Stimulated activated CD4-positive, alpha-beta T cell treated with anti-CD3 and anti-CD28 coated beads, TNF-alpha, amount 100 ng/mL, for 24 hours (primary cell): ENCODE measurements around the gene STEAP1.
A peak's percentile ranks its signal among the peaks of the same experiment; 100 is the strongest.

Experiments
- DNase-seq, 3 experiments: peaks; one replicate each; pipeline ENCODE4 v3.0.0-alpha.2; 2020; ENCODE audit warnings: low read depth in 3 of 3

The STEAP1 gene

DNA sequence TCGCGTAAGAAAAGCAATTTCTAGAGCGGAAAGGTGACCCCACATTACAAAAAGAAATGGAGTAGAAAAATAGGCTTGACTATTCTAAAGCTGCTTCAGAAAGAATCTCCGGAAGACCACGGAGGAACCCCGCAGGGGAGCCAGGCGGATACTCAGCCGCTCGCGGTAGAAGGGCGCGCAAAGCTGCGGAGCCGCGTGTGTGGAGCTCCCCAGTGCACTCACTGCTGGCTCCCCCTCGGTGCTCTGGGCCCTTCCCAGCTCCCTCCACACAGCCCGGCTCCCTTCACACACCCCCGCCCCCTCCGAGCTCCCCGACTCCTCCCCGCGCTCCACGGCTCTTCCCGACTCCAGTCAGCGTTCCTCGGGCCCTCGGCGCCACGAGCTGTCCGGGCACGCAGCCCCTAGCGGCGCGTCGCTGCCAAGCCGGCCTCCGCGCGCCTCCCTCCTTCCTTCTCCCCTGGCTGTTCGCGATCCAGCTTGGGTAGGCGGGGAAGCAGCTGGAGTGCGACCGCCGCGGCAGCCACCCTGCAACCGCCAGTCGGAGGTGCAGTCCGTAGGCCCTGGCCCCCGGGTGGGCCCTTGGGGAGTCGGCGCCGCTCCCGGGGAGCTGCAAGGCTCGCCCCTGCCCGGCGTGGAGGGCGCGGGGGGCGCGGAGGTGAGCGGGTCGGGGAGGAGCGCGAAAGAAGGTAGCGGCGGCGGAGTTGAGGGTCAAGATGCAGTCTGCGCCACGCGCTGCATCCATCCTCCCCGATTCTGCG lies 57.3 kb downstream of the STEAP1 start, which contains the start of gene STEAP2:
Gene STEAP2 (plus strand): TSS at position 350 of the 758 bp plus-strand sequence. CDS start 13,343 bp downstream, outside the sequence.
- DNase-seq: peak in 2 of 3 experiments; percentile 7 to 35

DNA sequence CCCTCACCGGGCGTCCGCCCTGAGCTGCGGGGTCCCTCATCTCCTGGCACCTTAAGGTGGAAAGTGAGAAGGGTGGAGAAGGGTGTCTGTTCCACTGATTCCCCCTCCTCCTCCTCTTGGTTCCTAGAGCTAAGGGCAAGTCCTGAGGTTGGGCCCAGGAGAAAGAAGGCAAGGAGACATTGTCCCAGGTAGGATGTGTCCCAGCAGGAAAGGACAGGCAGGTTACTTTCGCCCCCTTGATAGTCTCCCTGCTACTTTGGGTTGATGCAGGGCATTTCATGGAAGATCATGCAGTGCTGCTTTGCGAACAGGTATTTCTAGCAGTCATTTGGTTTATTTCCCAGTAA lies 57.9 kb downstream of the STEAP1 start:
- DNase-seq: no peak

GRCh38 chr7:90213521-90213920 lies 59.3 kb downstream of the STEAP1 start:
- no peak for DNase-seq
